ENCODE data around the gene ZNF223.

The ZNF223 gene

DNA sequence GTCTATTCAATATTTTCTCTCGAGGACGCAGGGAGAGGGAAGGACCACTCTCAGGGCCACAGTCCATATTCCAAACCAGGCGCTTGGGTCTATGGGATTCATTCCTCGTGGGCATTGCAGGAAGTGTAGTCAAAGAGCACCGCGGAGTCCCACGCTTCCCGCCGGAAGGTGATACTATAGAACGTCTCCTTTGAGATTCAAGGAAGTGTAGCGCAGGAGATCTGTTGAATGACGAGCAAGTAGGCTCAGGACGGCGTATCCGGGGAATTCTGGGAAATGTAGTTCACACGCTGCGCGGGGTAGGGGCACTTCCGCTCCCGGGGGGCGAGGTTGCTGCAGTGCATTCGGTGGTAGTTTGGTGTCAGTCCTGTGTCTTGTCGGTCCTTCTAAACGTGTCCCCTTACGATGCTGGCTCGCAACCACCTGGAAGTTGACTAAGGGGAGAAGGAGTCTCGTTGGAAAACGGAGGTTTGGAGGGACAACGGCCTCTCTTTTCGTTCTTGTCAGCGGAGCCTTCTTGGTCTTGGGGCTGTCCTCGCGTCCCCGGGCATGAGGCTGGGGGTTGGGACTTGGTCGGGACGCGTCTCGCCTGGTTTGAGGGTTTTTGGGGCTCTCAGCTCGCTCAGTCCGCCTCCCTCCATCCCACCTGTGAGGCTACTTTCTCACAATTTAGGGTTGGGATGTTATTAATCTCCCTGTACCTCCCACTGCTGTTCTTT is 20.1 kb downstream of the ZNF223 start, which contains the start of gene ZNF284:
Gene ZNF284, plus strand, starts transcription at position 336 of the 719 bp plus-strand sequence. CDS start 4,231 bp downstream, outside the sequence.
- peak; percentile 91 for DNase-seq (ENCODE audit: low spot score)

DNA sequence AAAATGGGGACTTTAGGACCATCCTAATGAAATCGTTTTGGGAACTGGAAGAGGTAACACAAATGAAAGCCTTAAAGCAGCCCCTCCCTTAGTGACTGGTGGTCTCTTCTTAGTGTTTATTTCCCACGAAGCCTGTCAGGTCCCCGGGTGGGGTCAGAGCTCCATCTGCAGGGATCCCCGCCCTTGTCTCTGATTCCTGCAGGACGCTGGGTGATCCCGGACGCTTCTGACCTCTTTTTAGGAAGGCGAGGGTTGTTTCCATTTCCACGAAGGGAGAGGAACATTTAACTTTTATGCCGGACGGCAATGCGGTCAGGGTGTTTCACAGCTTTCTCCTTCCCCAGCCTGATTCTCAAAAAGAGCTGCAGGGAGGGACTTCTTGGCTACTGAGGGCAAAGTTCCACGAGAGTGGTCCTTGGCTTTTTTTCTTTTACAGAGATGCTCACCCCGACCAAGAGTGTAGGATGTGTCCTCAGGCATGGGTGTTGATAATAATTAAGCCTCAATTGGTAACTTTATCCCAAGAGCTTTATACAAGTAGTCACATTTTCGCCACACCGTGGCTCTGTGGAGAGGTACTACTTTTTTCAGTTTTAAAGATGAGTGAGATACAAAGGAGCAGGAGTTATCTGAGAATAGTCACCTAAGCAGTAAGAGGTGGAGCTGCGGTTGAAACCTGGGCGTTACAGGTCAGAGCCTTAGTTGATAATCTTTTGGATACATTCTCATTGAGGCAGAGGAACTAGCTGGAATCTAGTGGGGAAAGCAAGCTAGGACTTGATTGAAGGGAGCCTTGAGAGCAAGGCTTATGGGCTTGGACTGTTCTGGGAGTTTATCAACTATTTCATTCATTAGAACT is 20.9 kb downstream of the ZNF223 start:
- DNase-seq (ENCODE audit: low spot score): no peak

DNA sequence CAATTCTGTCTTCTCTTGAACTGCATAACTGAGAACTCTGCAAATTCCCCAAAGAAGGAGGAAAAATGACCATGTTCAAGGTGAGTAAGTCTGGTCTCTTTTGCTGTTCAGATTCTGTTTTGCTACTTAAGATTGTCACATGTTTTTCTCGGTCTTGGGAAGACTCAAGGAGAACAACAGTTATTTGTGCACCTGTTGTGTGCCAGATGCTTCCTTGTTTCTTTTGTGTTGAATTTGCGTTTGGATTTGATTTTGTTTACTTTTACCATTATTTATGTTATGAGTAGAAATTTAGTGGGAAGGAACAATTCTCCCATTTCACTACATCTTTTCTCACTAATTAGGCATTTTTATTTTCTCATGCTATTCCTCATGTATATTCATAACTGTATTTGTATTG is 24.5 kb downstream of the ZNF223 start:
- no peak for DNase-seq (ENCODE audit: low spot score)

DNA sequence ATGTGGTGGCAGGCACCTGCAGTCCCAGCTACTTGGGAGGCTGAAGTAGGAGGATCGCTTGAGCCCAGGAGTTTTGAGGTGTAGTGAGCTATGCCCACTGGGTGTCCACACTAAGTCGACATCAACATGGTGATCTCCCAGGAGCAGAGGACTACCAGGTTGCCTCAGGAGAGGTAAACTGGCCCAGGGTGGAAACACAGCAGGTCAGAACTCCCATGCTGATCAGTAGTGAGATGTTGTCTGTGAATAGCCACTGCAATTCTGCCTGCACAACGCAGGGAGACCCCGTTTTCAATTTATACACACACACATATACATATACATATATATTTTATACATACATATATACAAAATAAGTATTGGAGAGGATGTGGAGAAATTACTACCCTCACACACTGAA is 40.3 kb downstream of the ZNF223 start:
- no peak for DNase-seq (ENCODE audit: low spot score)

- peak; percentile 87 for DNase-seq (ENCODE audit: low spot score)
Observed at GRCh38 chr19:44093931-44094765, 42.3 kb downstream of the ZNF223 start, which contains the start of gene ZNF224. Gene ZNF224 (plus strand): TSS chr19:44094361. CDS start chr19:44097874, 3,513 bp downstream.

DNA sequence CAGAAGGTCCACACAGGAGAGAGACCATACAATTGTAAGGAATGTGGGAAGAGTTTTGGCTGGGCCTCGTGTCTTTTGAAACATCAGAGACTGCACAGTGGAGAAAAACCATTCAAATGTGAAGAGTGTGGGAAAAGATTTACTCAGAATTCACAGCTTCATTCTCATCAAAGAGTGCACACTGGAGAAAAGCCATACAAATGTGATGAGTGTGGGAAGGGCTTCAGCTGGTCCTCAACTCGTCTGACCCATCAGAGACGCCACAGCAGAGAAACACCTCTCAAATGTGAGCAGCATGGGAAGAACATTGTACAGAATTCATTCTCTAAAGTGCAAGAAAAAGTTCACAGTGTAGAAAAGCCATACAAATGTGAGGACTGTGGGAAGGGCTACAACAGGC is 55.9 kb downstream of the ZNF223 start:
- no peak for DNase-seq (ENCODE audit: low spot score)

DNA sequence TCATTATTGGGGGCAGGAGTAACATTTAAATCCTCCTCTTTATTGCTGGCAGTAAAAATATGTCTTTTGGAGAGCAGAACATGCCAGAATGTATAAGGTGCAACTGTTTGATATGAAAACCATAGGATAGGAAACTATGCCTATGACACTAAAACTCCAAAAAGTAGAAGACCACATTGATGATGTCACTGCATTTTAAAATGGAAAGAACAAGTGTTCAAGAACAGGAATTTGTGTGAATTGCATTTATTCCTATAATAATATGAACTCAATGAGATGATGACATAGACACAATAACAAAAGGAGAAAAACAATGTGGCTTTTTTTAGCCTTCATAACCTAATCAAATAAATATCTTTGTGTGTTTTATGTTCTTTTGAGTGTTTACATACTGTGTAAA is 57.6 kb downstream of the ZNF223 start:
- no peak for DNase-seq (ENCODE audit: low spot score)

- DNase-seq (ENCODE audit: low spot score): no peak
Observed at GRCh38 chr19:44111910-44112463, 60.2 kb downstream of the ZNF223 start.

GRCh38 chr19:44112802-44113137 is 60.9 kb downstream of the ZNF223 start:
- no peak for DNase-seq (ENCODE audit: low spot score)

DNA sequence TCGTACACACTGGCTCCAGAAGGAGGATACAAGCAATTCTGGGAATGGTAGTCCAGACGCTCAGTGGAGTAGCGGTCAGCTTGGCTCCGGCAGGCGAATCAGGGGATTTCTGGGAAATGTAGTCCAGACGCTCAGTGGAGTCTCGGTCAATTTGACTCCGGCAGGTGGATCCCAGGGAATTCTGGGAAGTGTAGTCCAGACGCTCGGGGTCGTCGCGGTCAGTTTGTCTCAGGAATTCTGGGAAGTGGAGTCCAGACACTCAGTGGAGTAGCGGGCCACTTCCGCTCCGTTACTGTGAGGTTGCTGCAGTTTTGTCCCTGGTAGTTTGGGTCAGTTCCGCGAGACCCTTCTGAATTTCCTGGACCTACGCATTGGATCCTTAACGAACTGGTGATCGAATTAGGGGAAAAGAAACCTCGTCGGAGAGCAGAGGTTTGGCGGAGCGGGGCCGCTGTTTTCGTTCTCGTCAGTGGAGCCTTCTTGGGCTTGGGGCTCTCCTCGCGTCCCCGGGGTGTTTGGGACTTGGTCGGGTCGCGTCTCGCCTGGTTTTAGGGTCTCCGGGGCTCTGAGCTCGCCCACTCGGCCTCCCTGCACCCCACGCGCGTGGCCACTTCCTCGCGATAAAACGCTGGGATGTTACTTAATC is 61.4 kb downstream of the ZNF223 start, which contains the start of gene ZNF225:
Gene ZNF225, plus strand, starts transcription at position 262 of the 646 bp plus-strand sequence. CDS start 2,429 bp downstream, outside the sequence.
- peak; percentile 93 for DNase-seq (ENCODE audit: low spot score)

GRCh38 chr19:44113784-44114390 is 62.1 kb downstream of the ZNF223 start:
- DNase-seq (ENCODE audit: low spot score): no peak

Data from CD4-positive, alpha-beta T cell treated with Interleukin-2 at 100 ng/mL for 4 hours (primary cell).